GM18909 (cell line): ENCODE measurements around the gene ROBO1.
"Not testable (repeated sequence)": the region's sequence is repeated elsewhere in the genome, so short reads cannot be mapped to it uniquely, and the experiment has no call there.

ENCODE experiments used
- ATAC-seq: cut with Tn5 transposase; IDR thresholded peaks from one replicate; pipeline ENCODE4 v1.9.1; 2021; ENCODE audit warnings: mild to moderate bottlenecking; ENCODE audit not compliant: unreplicated experiment, poor library complexity

Gene ROBO1

GRCh38 chr3:78697426-78697825 is 1070.4 kb downstream of the ROBO1 start:
- no peak for ATAC-seq

- no peak for ATAC-seq
These were observed 1077.0 kb downstream of the ROBO1 start for GRCh38 chr3:78690766-78691165.

- ATAC-seq: no peak
These were observed 1078.4 kb downstream of the ROBO1 start for GRCh38 chr3:78689378-78689777.

- ATAC-seq: no peak
These were observed 1080.3 kb downstream of the ROBO1 start for GRCh38 chr3:78687520-78687919.

GRCh38 chr3:78683284-78683683 is 1084.5 kb downstream of the ROBO1 start:
- no peak for ATAC-seq

- ATAC-seq: not testable (repeated sequence)
These were observed 1092.5 kb downstream of the ROBO1 start for GRCh38 chr3:78675119-78675805.

GRCh38 chr3:78670746-78671145 is 1097.1 kb downstream of the ROBO1 start:
- no peak for ATAC-seq

GRCh38 chr3:78670094-78670493 is 1097.7 kb downstream of the ROBO1 start:
- ATAC-seq: no peak

GRCh38 chr3:78668302-78668701 is 1099.5 kb downstream of the ROBO1 start:
- no peak for ATAC-seq

GRCh38 chr3:78666470-78666800 is 1101.4 kb downstream of the ROBO1 start:
- no peak for ATAC-seq

GRCh38 chr3:78665776-78666469 is 1101.9 kb downstream of the ROBO1 start:
- ATAC-seq: no peak

GRCh38 chr3:78665101-78665500 is 1102.7 kb downstream of the ROBO1 start:
- no peak for ATAC-seq

GRCh38 chr3:78660957-78661356 is 1106.8 kb downstream of the ROBO1 start:
- ATAC-seq: no peak

- no peak for ATAC-seq
These were observed 1108.3 kb downstream of the ROBO1 start for GRCh38 chr3:78659386-78659987.

GRCh38 chr3:78647726-78648125 is 1120.1 kb downstream of the ROBO1 start:
- no peak for ATAC-seq

GRCh38 chr3:78645628-78646310 is 1122.0 kb downstream of the ROBO1 start:
- ATAC-seq: peak; percentile 90

- no peak for ATAC-seq
These were observed 1123.0 kb downstream of the ROBO1 start for GRCh38 chr3:78644847-78645246.

- ATAC-seq: no peak
These were observed 1125.4 kb downstream of the ROBO1 start for GRCh38 chr3:78642226-78643035.

GRCh38 chr3:78641703-78642102 is 1126.1 kb downstream of the ROBO1 start:
- no peak for ATAC-seq

GRCh38 chr3:78634316-78634715 is 1133.5 kb downstream of the ROBO1 start:
- no peak for ATAC-seq
